ENCODE measurements around the gene ITGA5. TPM values are rescaled to one million over a fixed set of nuclear protein-coding genes. Genes with fewer than 3 reads are reported as not detected.

The ITGA5 gene
- total RNA-seq, 1 experiment from 2014 or later, result 49.7 TPM

GRCh38 chr12:54432815-54433164, 13.7 kb upstream of the ITGA5 start:
- intact Hi-C loops (cut with micrococcal nuclease), result no loop called here
- peaks cover 7 to 16% of the 10 kb centered on the region in 2 experiments for H3K4me1 ChIP-seq (ENCODE audit: control insufficient read depth in 1 of 2, insufficient read depth in 2 of 2, low read length in 2 of 2)
- BruUV-seq (replicated peaks), result no TSS peak
- no peak overlapping the region for H3K9ac ChIP-seq (ENCODE audit: low read length)
- DNase-seq (ENCODE audit: low read depth, low spot score) (no peak), ATAC-seq (no peak)
- H3K9me3 ChIP-seq (ENCODE audit: control insufficient read depth in 1 of 2, insufficient read depth in 1 of 2, low read depth in 1 of 2, low read length in 2 of 2), result no peaks in the 10 kb centered on the region
- no peaks in the 10 kb centered on the region for H3K36me3 ChIP-seq (ENCODE audit: control insufficient read depth in 1 of 2, insufficient read depth in 2 of 2, low read length in 2 of 2)
- H3K79me2 ChIP-seq (ENCODE audit: insufficient read depth, low read length), result no peaks in the 10 kb centered on the region
- CTCF ChIA-PET, result interaction anchor here (4.1 kb wide), 1 partner anchor 33 kb away, joined by 22 read pairs; no protein-coding TSS in a partner anchor
- H3K4me2 ChIP-seq (ENCODE audit: low read length), result peak overlapping the region; percentile 54; the same call in 1 of the 2 replicates
- no peaks in the 10 kb centered on the region for H3K9me2 ChIP-seq (ENCODE audit: insufficient read depth)
- POLR2A ChIA-PET, result no interaction called here
- H4K20me1 ChIP-seq (ENCODE audit: insufficient read depth), result no peaks in the 10 kb centered on the region
- RAD21 ChIA-PET (ENCODE audit: low non-redundant PET in 1 of 2, low total read pairs in 2 of 2, uncharacterized antibody in 2 of 2, unreplicated experiment in 2 of 2), result no interaction called here
- no peak for TF ChIP-seq SP1 (IDR thresholded peaks at IDR 0.05; ENCODE audit: low read depth)
- TF ChIP-seq POLR2A (IDR thresholded peaks at IDR 0.05; ENCODE audit: borderline replicate concordance, extremely low read depth, insufficient read depth, insufficient read length), result no peak
- TF ChIP-seq ZNF274 (IDR thresholded peaks at IDR 0.05; ENCODE audit: low read depth, low read length), result no peak
- no peak for TF ChIP-seq REST (IDR thresholded peaks at IDR 0.05; ENCODE audit: low read depth)
- no peak for TF ChIP-seq ELF1 (IDR thresholded peaks at IDR 0.05; ENCODE audit: borderline replicate concordance, low read depth)
- TF ChIP-seq JUND (IDR thresholded peaks at IDR 0.05), result no peak
- TF ChIP-seq SRF (IDR thresholded peaks at IDR 0.05; ENCODE audit: low read depth), result no peak
- no peak for TF ChIP-seq SIN3A (IDR thresholded peaks at IDR 0.05; ENCODE audit: low read depth)
- TF ChIP-seq MAX (IDR thresholded peaks at IDR 0.05), result no peak
- TF ChIP-seq ZBTB33 (IDR thresholded peaks at IDR 0.05; ENCODE audit: extremely low read depth, insufficient replicate concordance, low read length), result no peak
- no peak for TF ChIP-seq EZH2phosphoT487 (IDR thresholded peaks at IDR 0.05; ENCODE audit: borderline replicate concordance)
- TF ChIP-seq CTCF (IDR thresholded peaks at IDR 0.05 in 2 of 3, conservative IDR thresholded peaks at IDR 0.05 in 1 of 3; ENCODE audit: borderline replicate concordance in 1 of 3, insufficient read depth in 1 of 3, low read depth in 2 of 3, low read length in 2 of 3), result no peak
- TF ChIP-seq POLR2AphosphoS5 (IDR thresholded peaks at IDR 0.05; ENCODE audit: low read depth, low read length), result no peak
- no peak for TF ChIP-seq EZH2 (IDR thresholded peaks at IDR 0.05)
- TF ChIP-seq CEBPB (IDR thresholded peaks at IDR 0.05; ENCODE audit: low read depth), result no peak
- TF ChIP-seq CBX3 (IDR thresholded peaks at IDR 0.05; ENCODE audit: low read depth), result no peak
- TF ChIP-seq FOSL1 (IDR thresholded peaks at IDR 0.05; ENCODE audit: low read depth), result no peak
- no peaks in the 10 kb centered on the region for H3K27me3 ChIP-seq (ENCODE audit: insufficient read depth, low read length)
- H2AFZ ChIP-seq (ENCODE audit: low read depth, low read length, poor library complexity, severe bottlenecking), result no peak overlapping the region
- no peak overlapping the region for H3K27ac ChIP-seq (ENCODE audit: low read depth, low read length)
- H3K4me3 ChIP-seq (replicated peaks in 1 of 2; ENCODE audit: low read depth in 1 of 2, low read length in 2 of 2), result no peak overlapping the region
